HG03439 (cell line): ENCODE results near the gene ACSF3.

Experiments used
- ATAC-seq: cut with Tn5 transposase; IDR thresholded peaks from one replicate; pipeline ENCODE4 v1.9.1; 2021; ENCODE audit warnings: mild to moderate bottlenecking, moderate library complexity; ENCODE audit not compliant: unreplicated experiment

ACSF3 gene

GRCh38 chr16:89093602-89094251 is at the start of gene ACSF3:
Gene ACSF3, plus strand, starts transcription at chr16:89093852. Its CDS starts 6,830 bp downstream, at chr16:89100682.
- ATAC-seq: no peak

DNA sequence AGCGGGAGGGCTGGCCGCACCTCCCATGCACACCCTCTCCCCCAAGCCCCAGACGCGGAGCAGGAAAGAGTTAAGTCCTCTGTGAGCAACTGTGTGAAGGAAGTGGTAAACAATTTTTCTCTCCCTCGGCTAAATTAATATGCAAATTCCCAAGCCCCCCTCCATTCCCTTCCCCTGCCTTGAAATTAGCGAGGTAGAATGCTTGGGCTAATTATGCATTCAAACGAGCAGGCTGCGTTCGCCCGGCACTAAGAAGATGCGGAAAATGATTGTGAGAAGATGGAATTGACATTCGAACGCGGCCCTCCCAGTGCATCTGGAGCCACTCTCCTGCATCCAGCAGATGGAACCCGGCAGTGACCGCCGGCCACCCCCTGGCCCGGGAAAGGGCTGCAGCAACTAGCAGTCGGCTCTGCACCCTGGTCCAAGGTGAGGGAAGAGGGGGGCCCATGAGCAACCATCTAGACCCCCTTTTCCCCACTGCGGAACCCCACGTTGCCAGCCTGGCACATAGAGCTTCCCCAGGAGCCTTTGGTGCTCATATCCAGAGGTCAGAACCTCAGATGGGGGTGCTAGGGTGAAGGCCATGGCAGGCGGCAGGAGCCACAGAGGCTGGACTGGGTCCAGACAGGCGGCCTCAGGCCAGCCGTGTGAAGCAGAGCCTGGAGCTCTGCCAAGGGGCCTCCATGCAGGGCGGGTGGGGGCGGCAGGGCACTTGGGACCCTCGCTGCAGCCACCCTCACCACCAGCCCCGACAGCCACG is 49.1 kb upstream of the ACSF3 start:
- no peak for ATAC-seq

- no peak for ATAC-seq
Measured at GRCh38 chr16:89045181-89045815, 48.4 kb upstream of the ACSF3 start.

DNA sequence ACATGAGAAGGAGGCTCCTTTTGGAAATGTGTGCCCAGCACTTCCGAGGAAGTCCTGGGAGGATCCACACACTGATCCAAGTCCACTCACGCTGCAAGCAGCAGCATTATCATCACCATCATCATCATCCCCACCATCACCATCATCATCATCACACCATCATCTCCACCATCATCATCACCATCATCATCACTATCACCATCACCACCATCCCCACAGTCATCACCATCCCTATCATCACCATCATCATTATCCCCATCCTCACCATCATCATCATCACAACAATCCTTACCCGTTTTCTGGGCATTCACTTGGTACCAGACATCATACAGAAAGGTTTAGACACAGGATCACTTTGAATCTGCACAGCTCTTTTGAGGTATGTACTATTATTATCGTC is 47.8 kb upstream of the ACSF3 start:
- no peak for ATAC-seq

GRCh38 chr16:89046491-89046890 is 47.2 kb upstream of the ACSF3 start:
- no peak for ATAC-seq

DNA sequence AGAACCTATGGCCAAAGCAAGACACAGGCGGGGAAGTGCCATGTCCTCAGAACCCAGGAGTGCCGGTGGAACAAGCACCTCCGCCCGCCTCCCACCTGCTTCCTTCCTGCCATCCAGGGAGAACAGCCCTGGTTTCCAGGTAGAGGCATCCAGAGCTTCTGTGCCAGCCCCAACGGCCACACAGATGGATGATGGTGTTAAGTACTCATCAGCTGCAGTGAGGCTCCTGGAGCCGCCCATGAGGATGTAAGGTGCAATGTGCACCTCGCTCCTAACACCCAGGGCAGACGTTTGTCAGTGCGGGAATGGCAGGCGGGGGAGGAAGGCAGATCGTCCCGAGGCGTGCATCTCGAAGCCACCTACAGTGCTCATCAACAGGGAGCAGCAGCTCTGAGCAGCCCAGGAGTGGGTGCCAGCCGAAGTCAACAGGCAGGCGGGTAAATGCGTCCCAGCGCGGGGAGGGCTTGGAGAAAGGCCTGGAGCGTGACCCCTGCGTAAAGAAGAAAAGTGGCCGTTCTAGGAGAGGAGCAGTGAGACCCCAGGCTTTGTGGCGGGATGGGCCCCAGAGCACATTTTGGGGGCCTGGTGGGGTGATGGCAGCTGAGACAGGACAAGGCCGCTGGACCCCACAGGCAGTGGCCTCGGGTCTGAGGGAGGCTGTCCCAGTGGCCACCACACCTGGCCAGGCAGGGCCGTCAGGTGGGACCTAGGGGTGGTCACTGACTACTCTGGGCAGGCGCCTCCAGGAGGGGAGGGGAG is 46.1 kb upstream of the ACSF3 start:
- ATAC-seq: no peak

- no peak for ATAC-seq
Measured at GRCh38 chr16:89048090-89048725, 45.4 kb upstream of the ACSF3 start.

DNA sequence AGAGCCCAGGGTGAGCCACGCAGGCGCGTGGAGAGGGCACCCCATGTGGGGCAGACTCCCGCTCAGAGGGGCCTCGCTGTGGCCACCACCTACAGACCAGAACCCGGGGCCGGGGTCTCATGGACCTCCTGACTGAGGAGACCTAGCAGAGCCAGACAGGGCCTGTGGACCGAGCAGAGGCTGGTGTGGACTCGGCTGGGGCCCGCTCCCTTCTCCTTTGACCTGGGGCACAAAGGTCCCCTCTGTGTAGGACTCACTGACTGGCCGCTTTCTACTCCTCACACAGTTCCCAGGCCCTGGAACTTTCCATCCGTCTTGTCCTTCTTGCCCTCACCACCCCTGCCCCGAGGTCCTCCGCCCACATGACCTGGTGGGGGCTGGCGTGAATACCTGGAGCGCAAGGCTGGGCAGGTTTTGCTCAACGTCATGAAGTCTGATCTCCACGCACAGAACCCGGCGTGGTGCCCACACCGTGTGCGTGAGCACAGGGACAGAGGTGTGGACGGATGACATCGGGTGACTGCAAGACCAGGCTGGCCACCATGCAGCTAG is 44.7 kb upstream of the ACSF3 start:
- no peak for ATAC-seq

DNA sequence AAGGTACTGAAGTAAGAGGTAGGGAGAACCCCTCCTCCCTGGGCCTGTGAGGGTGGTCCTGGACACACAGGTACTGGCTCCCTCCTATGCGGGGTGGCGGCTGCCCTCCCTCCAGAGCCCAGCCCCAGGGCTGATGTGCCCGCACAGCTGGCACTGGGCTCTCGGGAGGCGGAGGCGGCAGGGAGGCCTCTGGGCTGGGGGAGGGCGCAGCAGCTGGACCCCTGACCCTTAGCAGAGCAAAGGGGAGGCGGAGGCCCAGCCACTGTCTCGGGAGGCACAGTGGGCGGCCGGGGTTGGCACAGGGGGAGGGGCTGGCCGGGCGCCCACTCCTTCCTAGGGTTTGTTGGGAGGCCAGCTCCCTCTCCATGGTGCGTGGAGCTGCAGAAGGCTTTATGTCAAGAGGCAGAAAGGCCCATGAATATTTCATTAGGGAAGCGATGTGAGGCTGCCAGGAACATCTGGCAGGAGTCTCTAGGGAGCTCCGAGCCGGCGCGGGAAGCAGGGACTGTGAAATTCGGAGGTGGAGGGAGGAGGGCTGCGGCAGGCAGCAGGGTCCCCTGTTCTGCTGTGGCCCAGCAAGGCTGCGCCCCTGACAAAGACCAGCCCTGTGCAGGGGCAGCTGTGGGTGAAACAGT is 44.1 kb upstream of the ACSF3 start:
- ATAC-seq: no peak

GRCh38 chr16:89050119-89050867 is 43.4 kb upstream of the ACSF3 start:
- no peak for ATAC-seq

GRCh38 chr16:89050868-89051311 is 42.8 kb upstream of the ACSF3 start:
- ATAC-seq: no peak

- ATAC-seq: no peak
Measured at GRCh38 chr16:89051521-89052166, 42.0 kb upstream of the ACSF3 start.

DNA sequence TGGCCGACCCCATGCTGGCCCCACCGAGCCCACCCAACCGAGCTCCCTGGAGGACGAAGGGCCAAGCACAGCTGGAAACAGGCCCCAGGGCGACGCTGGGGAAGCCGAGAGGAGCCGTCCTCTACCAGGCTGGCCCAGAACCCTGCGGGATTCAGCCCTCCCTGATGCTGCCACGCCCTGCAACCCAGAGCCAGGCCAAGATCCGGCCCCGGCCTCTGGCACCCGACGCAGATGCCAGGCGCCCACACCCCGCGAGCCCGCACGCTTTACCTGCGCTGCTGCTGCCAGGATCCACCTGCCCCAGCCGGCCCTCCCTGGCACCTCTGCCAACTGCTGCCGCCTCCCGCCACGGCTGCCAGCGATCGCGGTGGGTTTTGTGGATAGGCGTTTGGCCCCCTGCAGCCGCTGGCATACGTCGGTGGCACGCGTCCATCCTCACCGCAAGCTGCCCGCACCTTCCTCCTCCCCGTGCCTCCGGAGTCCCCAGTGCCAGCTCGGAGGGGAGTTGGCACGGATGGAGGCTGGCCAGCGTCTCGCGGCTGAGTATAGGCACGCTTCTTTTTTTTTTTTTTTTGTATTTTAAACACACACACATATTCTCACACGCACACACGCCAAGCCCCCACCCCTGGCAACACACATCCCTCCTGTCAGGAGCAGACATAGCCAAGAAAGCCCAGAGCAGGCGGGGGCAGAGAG is 41.3 kb upstream of the ACSF3 start:
- ATAC-seq: no peak

- no peak for ATAC-seq
Measured at GRCh38 chr16:89052890-89053724, 40.5 kb upstream of the ACSF3 start.

GRCh38 chr16:89053725-89054029 is 40.0 kb upstream of the ACSF3 start:
- no peak for ATAC-seq

GRCh38 chr16:89054261-89054661 is 39.4 kb upstream of the ACSF3 start:
- ATAC-seq: no peak

DNA sequence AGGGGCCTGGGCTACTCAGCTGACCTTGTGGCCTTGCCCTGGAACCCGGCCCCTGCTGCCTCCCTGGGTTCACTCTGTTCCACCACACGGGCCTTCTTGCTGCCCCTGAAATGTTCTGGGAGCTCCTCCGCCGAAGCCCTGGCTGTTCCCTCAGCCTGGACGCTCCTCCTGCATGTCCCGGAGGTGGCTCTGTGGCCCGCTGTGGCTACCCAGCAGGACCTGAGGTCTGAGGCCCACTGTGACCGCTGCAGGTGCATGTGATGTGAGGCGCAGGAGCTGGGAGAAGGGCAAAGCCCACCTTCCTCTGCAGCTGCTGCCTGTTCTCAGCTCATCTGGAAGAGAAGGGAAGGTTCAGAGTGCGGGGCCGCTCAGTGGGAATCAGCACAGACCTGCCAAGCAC is 38.9 kb upstream of the ACSF3 start:
- ATAC-seq: no peak

DNA sequence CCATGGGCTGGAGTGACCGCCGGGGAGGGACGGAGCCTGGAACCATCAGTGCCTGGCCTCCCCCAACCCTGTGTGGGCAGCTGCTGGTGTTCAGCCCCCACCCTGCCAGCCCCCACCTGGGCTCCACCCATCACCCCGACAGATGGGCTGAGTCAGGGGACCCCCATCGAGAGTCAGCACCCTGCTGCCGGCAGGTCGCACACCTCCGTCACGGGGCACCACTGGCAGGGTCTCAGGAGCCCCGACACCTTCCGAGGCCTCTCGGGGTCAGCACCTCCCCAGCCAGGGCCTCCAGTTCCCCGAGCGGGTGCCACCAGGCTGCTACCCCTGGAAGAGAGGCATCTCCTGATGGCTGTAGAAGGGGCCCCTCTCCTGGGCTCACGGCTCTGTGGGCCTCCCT is 38.3 kb upstream of the ACSF3 start:
- no peak for ATAC-seq
